ENCODE results near the gene ITPKB. TPM values are rescaled to one million over a fixed set of nuclear protein-coding genes. Genes with fewer than 3 reads are reported as not detected.

The ITPKB gene
- total and polyA plus RNA-seq, 4 experiments from 2014 or later: 52.2 to 159 (median 104) TPM

DNA sequence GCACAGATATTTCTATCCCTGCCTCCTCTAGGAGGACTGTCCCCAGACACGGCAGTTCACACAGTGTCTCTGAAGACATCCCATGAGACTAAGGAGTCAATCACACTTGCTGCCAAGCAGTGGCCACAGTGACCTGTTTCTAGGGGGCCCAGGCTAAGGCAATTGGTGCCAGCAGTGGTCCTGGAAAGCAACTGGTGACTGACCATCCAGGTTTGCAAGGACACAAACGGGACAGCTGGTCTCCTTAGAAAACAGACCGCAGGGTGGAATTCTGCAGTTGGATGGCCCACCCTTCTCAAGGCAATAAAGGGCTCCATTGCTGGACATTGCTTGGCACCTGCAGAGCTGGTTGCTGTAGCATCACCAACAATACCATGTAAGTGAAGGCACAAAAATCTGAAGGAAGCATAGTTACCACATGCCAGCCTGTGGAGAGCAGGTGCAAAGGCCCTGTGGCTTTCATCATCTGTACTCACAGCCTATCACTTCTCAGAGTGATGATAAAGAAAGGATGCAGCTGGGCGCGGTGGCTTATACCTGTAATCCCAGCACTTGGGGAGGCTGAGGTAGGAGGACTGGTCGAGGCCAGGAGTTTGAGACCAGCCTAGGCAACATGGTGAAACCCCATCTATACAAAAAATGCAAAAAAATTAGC, 109.1 kb downstream of the ITPKB start:
- peaks cover 0 to 2% of the 10 kb centered on the region in 2 donors for H3K27me3 Mint-ChIP-seq
- Histone ChIP-seq H3K4me1 (ENCODE audit: insufficient read depth, low read length) (peaks cover 36% of the 10 kb centered on the region), H3K9me3 (ENCODE audit: control insufficient read depth in 1 of 2, low read length in 2 of 2) (no peaks in the 10 kb centered on the region), H3K27me3 (ENCODE audit: insufficient read depth, low read length) (no peaks in the 10 kb centered on the region), H3K4me3 (ENCODE audit: low read length in 2 of 2) (no peak overlapping the region), H3K36me3 (ENCODE audit: insufficient read depth, low read length) (peaks cover 31% of the 10 kb centered on the region), H3K27ac (ENCODE audit: low read depth, low read length) (no peak overlapping the region)
- H3K27ac Mint-ChIP-seq: peak overlapping the region in 2 of 7 donors; percentile 86 to 89
- H3K4me3 Mint-ChIP-seq: no peak overlapping the region
- ChIA-PET POLR2A (ENCODE audit: partially characterized antibody) (interaction anchor here (0.7 kb wide), 1 partner anchor 423 kb away, joined by 3 read pairs; no protein-coding TSS in a partner anchor), CTCF (ENCODE audit: partially characterized antibody) (interaction anchor here (1.5 to 9.0 kb wide), 4 partner anchors 58 to 249 kb away, joined by 3 to 131 read pairs (median 4); no protein-coding TSS in a partner anchor)
- no peak for DNase-seq
- intact Hi-C loops (cut with micrococcal nuclease): loop anchor here (5.0 kb wide), 1 partner anchor 203 kb away; no protein-coding TSS in a partner anchor
- H3K36me3 Mint-ChIP-seq: peaks cover 20 to 48% of the 10 kb centered on the region in 2 donors
- H3K4me1 Mint-ChIP-seq: peaks cover 25 to 64% (median 42%) of the 10 kb centered on the region in 4 donors
- H3K9me3 Mint-ChIP-seq: peaks cover 0 to 3% (median 0%) of the 10 kb centered on the region in 8 donors

DNA sequence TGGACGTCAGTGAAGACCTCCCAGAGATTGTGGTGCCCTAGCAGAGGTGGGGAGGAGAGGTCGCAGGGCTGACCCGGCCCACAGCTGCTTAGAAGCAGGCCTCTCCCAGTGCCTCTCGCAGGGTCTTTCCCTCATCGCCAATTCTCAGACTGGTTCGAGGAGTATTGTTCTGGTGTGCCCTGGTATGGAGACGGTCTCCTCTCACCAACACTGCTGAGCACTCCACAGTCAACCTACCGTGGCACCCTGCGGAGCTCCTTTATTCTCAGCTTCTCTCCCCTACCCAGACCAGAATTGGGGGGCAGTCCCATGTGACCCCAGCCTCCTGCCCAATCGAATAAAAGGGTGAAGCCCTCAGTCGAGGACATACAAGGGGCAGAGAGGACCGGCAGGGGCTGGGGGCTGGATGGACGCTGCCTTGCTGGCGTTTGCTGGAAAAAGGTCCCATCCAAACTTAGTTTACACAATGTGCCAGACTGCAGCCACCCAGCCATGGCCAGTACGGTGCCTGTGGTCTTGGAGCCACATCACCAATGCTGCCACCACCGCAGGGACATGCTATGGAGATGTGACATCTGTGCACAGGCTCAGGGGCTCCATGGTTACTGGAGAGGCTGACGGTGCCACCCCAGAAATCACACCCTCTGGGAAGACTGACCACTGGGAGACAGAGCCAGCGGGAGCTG, 109.7 kb downstream of the ITPKB start:
- Histone ChIP-seq H3K36me3 (ENCODE audit: insufficient read depth, low read length) (peaks cover 27% of the 10 kb centered on the region), H3K4me1 (ENCODE audit: insufficient read depth, low read length) (peaks cover 29% of the 10 kb centered on the region), H3K27ac (ENCODE audit: low read depth, low read length) (no peak overlapping the region), H3K27me3 (ENCODE audit: insufficient read depth, low read length) (no peaks in the 10 kb centered on the region), H3K4me3 (ENCODE audit: low read length in 2 of 2) (no peak overlapping the region), H3K9me3 (ENCODE audit: control insufficient read depth in 1 of 2, low read length in 2 of 2) (no peaks in the 10 kb centered on the region)
- peak in 1 of 5 donors; percentile 26 for DNase-seq
- peaks cover 23 to 57% (median 38%) of the 10 kb centered on the region in 4 donors for H3K4me1 Mint-ChIP-seq
- H3K4me3 Mint-ChIP-seq: no peak overlapping the region
- peaks cover 0 to 2% of the 10 kb centered on the region in 2 donors for H3K27me3 Mint-ChIP-seq
- H3K27ac Mint-ChIP-seq: peak overlapping the region in 4 of 7 donors; percentile 22 to 89 (median 69)
- H3K36me3 Mint-ChIP-seq: peaks cover 18 to 46% of the 10 kb centered on the region in 2 donors
- POLR2A ChIA-PET (ENCODE audit: partially characterized antibody): interaction anchor here (0.9 kb wide), 1 partner anchor 109 kb away, joined by 3 read pairs; the partner anchor contains the start of gene ITPKB
- intact Hi-C loops (cut with micrococcal nuclease): loop anchor here (5.0 kb wide), 1 partner anchor 202 kb away; no protein-coding TSS in a partner anchor
- CTCF ChIA-PET (ENCODE audit: partially characterized antibody): interaction anchor here (1.3 to 1.8 kb wide), 3 partner anchors 16 to 58 kb away, joined by 4 to 5 read pairs (median 4); no protein-coding TSS in a partner anchor
- H3K9me3 Mint-ChIP-seq: peaks cover 0 to 3% (median 0%) of the 10 kb centered on the region in 8 donors

DNA sequence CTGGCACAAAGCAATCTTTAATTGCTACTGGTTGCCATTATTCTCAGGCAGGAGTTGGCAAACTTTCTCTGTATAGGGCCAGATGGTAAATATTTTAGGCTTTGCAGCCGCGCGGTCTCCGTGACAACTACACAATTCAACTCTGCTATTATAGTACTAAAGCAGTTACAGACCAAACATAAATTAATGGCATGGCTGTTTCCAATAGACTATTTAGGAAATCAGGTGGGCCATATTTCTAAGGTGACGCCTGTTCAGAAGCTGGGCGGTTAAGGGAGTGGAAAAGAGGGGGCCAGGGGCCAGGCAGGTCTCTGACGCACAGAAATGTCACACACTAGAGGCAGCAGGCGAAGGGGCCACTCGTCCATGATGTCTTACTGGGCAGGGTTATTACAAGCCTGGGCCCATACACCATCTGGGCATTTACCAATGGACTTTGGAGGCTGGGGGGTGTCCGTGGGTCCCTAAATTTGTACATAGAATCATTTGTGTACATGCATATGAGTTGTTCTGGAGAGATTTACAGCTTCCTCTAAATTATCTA, 110.4 kb downstream of the ITPKB start:
- peaks cover 25% of the 10 kb centered on the region for H3K36me3 ChIP-seq (ENCODE audit: insufficient read depth, low read length)
- H3K27me3 ChIP-seq (ENCODE audit: insufficient read depth, low read length): no peaks in the 10 kb centered on the region
- Mint-ChIP-seq H3K4me3 (no peak overlapping the region), H3K9me3 (peaks cover 0 to 3% (median 0%) of the 10 kb centered on the region in 8 donors), H3K27me3 (peaks cover 0 to 2% of the 10 kb centered on the region in 2 donors), H3K4me1 (peaks cover 20 to 50% (median 33%) of the 10 kb centered on the region in 4 donors), H3K27ac (peak overlapping the region in 5 of 7 donors; percentile 22 to 89 (median 47)), H3K36me3 (peaks cover 16 to 41% of the 10 kb centered on the region in 2 donors)
- ChIA-PET POLR2A (ENCODE audit: partially characterized antibody) (interaction anchor here (0.9 kb wide), 1 partner anchor 110 kb away, joined by 3 read pairs; the partner anchor contains the start of gene ITPKB), CTCF (ENCODE audit: partially characterized antibody) (interaction anchor here (0.9 to 3.1 kb wide), 6 partner anchors 15 to 222 kb away, joined by 3 to 28 read pairs (median 4); no protein-coding TSS in a partner anchor)
- no peaks in the 10 kb centered on the region for H3K9me3 ChIP-seq (ENCODE audit: control insufficient read depth in 1 of 2, low read length in 2 of 2)
- peaks cover 23% of the 10 kb centered on the region for H3K4me1 ChIP-seq (ENCODE audit: insufficient read depth, low read length)
- intact Hi-C loops (cut with micrococcal nuclease): loop anchor here (5.0 kb wide), 1 partner anchor 201 kb away; no protein-coding TSS in a partner anchor
- H3K27ac ChIP-seq (ENCODE audit: low read depth, low read length): no peak overlapping the region
- DNase-seq: peak in 1 of 5 donors; percentile 7
- H3K4me3 ChIP-seq (ENCODE audit: low read length in 2 of 2): no peak overlapping the region

DNA sequence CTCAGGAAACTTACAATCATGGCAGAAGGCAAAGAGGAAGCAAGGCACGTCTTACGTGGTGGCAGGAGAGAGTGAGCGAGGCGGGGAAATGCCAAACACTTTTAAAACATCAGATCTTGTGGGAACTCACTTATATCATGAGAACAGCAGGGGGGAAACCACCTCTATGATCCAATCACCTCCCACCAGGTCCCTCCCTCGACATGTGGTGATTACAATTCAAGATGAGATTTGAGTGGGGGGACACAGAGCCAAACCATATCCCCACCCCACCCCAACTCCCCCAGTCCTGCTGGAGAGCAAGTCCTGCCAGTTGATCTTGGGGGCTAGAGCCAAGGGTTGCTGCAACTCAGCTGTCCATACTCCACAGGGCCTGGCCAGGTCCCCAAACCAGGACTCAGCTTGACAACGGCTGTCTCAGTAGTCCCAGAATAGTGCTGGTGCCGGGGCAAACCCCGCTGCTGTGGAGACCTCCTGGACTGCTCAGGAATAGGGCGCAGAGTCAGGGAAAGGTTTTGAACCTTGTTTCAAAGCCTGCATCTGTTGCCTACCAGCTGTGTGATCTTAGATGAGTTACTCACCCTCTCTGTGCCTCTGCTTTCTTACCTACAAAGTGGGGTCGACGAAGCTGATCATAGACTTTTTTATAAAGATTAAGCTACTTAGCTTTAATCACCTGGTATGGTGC, 111.0 kb downstream of the ITPKB start:
- H3K9me3 Mint-ChIP-seq: peaks cover 0 to 3% (median 0%) of the 10 kb centered on the region in 8 donors
- POLR2A ChIA-PET (ENCODE audit: partially characterized antibody): interaction anchor here (1.8 kb wide), 1 partner anchor 8 kb away, joined by 7 read pairs; no protein-coding TSS in a partner anchor
- Histone ChIP-seq H3K27ac (ENCODE audit: low read depth, low read length) (no peak overlapping the region), H3K4me3 (ENCODE audit: low read length in 2 of 2) (no peak overlapping the region), H3K36me3 (ENCODE audit: insufficient read depth, low read length) (peaks cover 24% of the 10 kb centered on the region), H3K9me3 (ENCODE audit: control insufficient read depth in 1 of 2, low read length in 2 of 2) (no peaks in the 10 kb centered on the region), H3K4me1 (ENCODE audit: insufficient read depth, low read length) (peaks cover 16% of the 10 kb centered on the region), H3K27me3 (ENCODE audit: insufficient read depth, low read length) (no peaks in the 10 kb centered on the region)
- H3K36me3 Mint-ChIP-seq: peaks cover 16 to 36% of the 10 kb centered on the region in 2 donors
- H3K4me3 Mint-ChIP-seq: no peak overlapping the region
- intact Hi-C loops (cut with micrococcal nuclease): loop anchor here (5.0 kb wide), 1 partner anchor 201 kb away; no protein-coding TSS in a partner anchor
- CTCF ChIA-PET (ENCODE audit: partially characterized antibody): interaction anchor here (0.9 to 3.1 kb wide), 9 partner anchors 15 to 222 kb away, joined by 3 to 28 read pairs (median 5); no protein-coding TSS in a partner anchor
- peak overlapping the region in 5 of 7 donors; percentile 43 to 89 (median 81) for H3K27ac Mint-ChIP-seq
- peaks cover 15 to 44% (median 28%) of the 10 kb centered on the region in 4 donors for H3K4me1 Mint-ChIP-seq
- peaks cover 0 to 2% of the 10 kb centered on the region in 2 donors for H3K27me3 Mint-ChIP-seq
- peak in 1 of 5 donors; percentile 19 for DNase-seq

DNA sequence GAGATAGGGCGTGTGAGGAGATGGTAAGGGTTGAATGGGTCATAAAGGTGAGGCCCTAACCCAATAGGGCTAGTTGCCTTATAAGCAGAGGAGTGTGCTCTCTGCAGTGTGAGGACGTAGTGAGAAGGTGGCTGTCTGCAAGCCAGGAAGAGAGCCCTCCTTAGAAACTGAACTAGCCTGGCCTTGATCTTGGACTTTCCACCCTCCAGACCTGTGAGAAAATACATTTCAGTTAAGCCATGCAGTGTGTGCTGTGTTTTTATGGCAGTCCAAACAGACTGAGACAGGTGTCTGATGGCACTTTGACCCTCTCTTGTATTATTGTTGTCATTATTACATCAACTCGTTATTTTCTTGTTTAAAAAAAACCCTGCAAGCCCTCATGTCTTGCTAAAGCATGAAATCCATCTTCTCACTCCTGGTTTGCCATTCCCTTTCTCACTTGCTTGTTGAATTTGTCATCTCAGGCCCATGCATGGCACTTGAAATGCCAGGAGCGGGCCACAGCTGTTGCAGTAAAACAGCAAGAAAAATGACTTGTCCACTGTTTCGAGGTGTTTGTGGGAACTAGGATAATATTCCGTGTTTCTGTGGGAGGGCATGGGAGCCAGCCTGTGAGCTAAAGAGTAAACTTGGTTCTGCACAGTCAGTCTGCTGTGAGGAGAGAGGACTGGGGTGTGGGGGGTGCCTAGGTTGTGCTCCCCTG, 111.9 kb downstream of the ITPKB start:
- intact Hi-C loops (cut with micrococcal nuclease): loop anchor here (5.0 kb wide), 1 partner anchor 200 kb away; no protein-coding TSS in a partner anchor
- Mint-ChIP-seq H3K9me3 (peaks cover 0 to 3% (median 0%) of the 10 kb centered on the region in 8 donors), H3K36me3 (peaks cover 9 to 28% of the 10 kb centered on the region in 2 donors), H3K4me3 (peak overlapping the region in 1 of 8 donors; percentile 84), H3K27ac (peak overlapping the region; percentile 25 to 89 (median 74)), H3K4me1 (peaks cover 11 to 35% (median 24%) of the 10 kb centered on the region in 4 donors), H3K27me3 (peaks cover 0 to 2% of the 10 kb centered on the region in 2 donors)
- CTCF ChIA-PET (ENCODE audit: partially characterized antibody): interaction anchor here (1.0 to 3.1 kb wide), 35 partner anchors 8 to 320 kb away, joined by 3 to 28 read pairs (median 5); no protein-coding TSS in a partner anchor
- Histone ChIP-seq H3K27ac (ENCODE audit: low read depth, low read length) (no peak overlapping the region), H3K36me3 (ENCODE audit: insufficient read depth, low read length) (peaks cover 16% of the 10 kb centered on the region), H3K27me3 (ENCODE audit: insufficient read depth, low read length) (no peaks in the 10 kb centered on the region), H3K9me3 (ENCODE audit: control insufficient read depth in 1 of 2, low read length in 2 of 2) (no peaks in the 10 kb centered on the region), H3K4me3 (ENCODE audit: low read length in 2 of 2) (no peak overlapping the region), H3K4me1 (ENCODE audit: insufficient read depth, low read length) (peaks cover 11% of the 10 kb centered on the region)
- peak in 1 of 5 donors; percentile 19 for DNase-seq
- POLR2A ChIA-PET (ENCODE audit: partially characterized antibody): interaction anchor here (1.0 to 1.8 kb wide), 6 partner anchors 8 to 201 kb away, joined by 3 to 10 read pairs (median 4); partner anchors contain the start of gene ITPKB
